Osteoblast (primary cell): Measurements from ENCODE around the gene SLC7A5. TPM values are rescaled to one million over a fixed set of nuclear protein-coding genes. Genes with fewer than 3 reads are reported as not detected.
"Not testable (repeated sequence)": the region's sequence is repeated elsewhere in the genome, so short reads cannot be mapped to it uniquely, and the experiment has no call there.

Experiments
- DNase-seq: peaks from one replicate; pipeline ENCODE4 v3.0.0; 2011; ENCODE audit warnings: low spot score, mixed read lengths; ENCODE audit not compliant: insufficient read length; ENCODE audit errors: missing footprints
- H2AFZ ChIP-seq: 2 replicates; pipeline ENCODE4 v1.6.0; 2011; ENCODE audit warnings: mild to moderate bottlenecking, low read length
- H3K27ac ChIP-seq: 2 replicates; pipeline ENCODE4 v1.5.1; 2011; ENCODE audit warnings: mild to moderate bottlenecking, low read depth, low read length, moderate library complexity
- H3K27me3 ChIP-seq: 2 replicates; pipeline ENCODE4 v1.6.0; 2012; ENCODE audit warnings: mild to moderate bottlenecking, control low read depth, inconsistent platforms, low read length, moderate library complexity; ENCODE audit not compliant: insufficient read depth
- H3K36me3 ChIP-seq: 2 replicates; pipeline ENCODE4 v1.5.1; 2011; ENCODE audit warnings: mild to moderate bottlenecking, low read length, control low read depth, moderate library complexity; ENCODE audit not compliant: insufficient read depth
- H3K4me1 ChIP-seq: 2 replicates; pipeline ENCODE4 v1.5.1; 2011; ENCODE audit warnings: mild to moderate bottlenecking, low read length, control low read depth, moderate library complexity; ENCODE audit not compliant: insufficient read depth
- H3K4me2 ChIP-seq: 2 replicates; pipeline ENCODE4 v1.6.0; 2011; ENCODE audit warnings: mild to moderate bottlenecking, low read length; ENCODE audit not compliant: insufficient read depth
- H3K4me3 ChIP-seq: fragments of 200-600 bp; sonication (generic); 3 replicates; pipeline ENCODE4 v1.5.1; 2012; ENCODE audit warnings: mild to moderate bottlenecking, low read length, inconsistent platforms; ENCODE audit not compliant: insufficient read depth
- H3K79me2 ChIP-seq: 2 replicates; pipeline ENCODE4 v1.6.0; 2012; ENCODE audit warnings: mild to moderate bottlenecking, low read length, control low read depth, inconsistent platforms; ENCODE audit not compliant: insufficient read depth
- H3K9me3 ChIP-seq: 2 replicates; pipeline ENCODE4 v1.5.1; 2011; ENCODE audit warnings: low read depth, low read length, control low read depth
- H4K20me1 ChIP-seq: 2 replicates; pipeline ENCODE4 v1.6.0; 2012; ENCODE audit warnings: mild to moderate bottlenecking, low read length, control low read depth; ENCODE audit not compliant: insufficient read depth
- CTCF ChIP-seq: IDR thresholded peaks from 2 replicates; pipeline ENCODE4 v1.5.1; 2011; ENCODE audit warnings: mild to moderate bottlenecking, low read depth, low read length, moderate library complexity; ENCODE audit errors: extremely low read depth
- total RNA-seq: library from RNA; depleted of rRNA; stranded (reverse); fragments of >200 nt; gene quantifications from 2 replicates; pipeline ENCODE4 v1.2.3, GENCODE V29; 2012

Gene SLC7A5
- total RNA-seq, 1 donor: 90.8 TPM

- peak; percentile 97 for DNase-seq
- Histone ChIP-seq H3K27ac (peak overlapping the region; percentile 97), H3K36me3 (no peaks in the 10 kb centered on the region), H3K4me1 (peaks cover 39% of the 10 kb centered on the region), H4K20me1 (no peaks in the 10 kb centered on the region), H3K9me3 (no peaks in the 10 kb centered on the region), H3K79me2 (no peaks in the 10 kb centered on the region), H3K4me3 (no peak overlapping the region), H2AFZ (no peak overlapping the region), H3K4me2 (peak overlapping the region; percentile 6), H3K27me3 (no peaks in the 10 kb centered on the region)
- no peak for TF ChIP-seq CTCF
These were observed 79.6 kb downstream of the SLC7A5 start for GRCh38 chr16:87789437-87790291.

GRCh38 chr16:87788730-87789436 lies 80.4 kb downstream of the SLC7A5 start:
- not testable (repeated sequence) for H3K9me3 ChIP-seq, H3K79me2 ChIP-seq, H4K20me1 ChIP-seq, H2AFZ ChIP-seq, H3K27me3 ChIP-seq, H3K4me3 ChIP-seq, H3K36me3 ChIP-seq, H3K4me2 ChIP-seq, DNase-seq
- Histone ChIP-seq H3K4me1 (peaks cover 36% of the 10 kb centered on the region), H3K27ac (peak overlapping the region; percentile 97)

GRCh38 chr16:87787451-87788091 lies 81.7 kb downstream of the SLC7A5 start:
- H3K36me3 ChIP-seq, DNase-seq, H3K4me2 ChIP-seq, H4K20me1 ChIP-seq, H3K9me3 ChIP-seq, H2AFZ ChIP-seq, H3K79me2 ChIP-seq, H3K4me3 ChIP-seq, H3K27me3 ChIP-seq: not testable (repeated sequence)
- peaks cover 33% of the 10 kb centered on the region for H3K4me1 ChIP-seq
- peak overlapping the region; percentile 97 for H3K27ac ChIP-seq

- no peak overlapping the region for H3K4me2 ChIP-seq
- peak overlapping the region; percentile 32 for H3K27ac ChIP-seq
- peaks cover 29% of the 10 kb centered on the region for H3K4me1 ChIP-seq
- no peaks in the 10 kb centered on the region for H3K36me3 ChIP-seq
- H3K79me2 ChIP-seq: no peaks in the 10 kb centered on the region
- no peaks in the 10 kb centered on the region for H3K9me3 ChIP-seq
- TF ChIP-seq CTCF: no peak
- peak; percentile 80 for DNase-seq
- no peaks in the 10 kb centered on the region for H4K20me1 ChIP-seq
- no peak overlapping the region for H3K4me3 ChIP-seq
- H2AFZ ChIP-seq: peak overlapping the region; percentile 0
- H3K27me3 ChIP-seq: no peaks in the 10 kb centered on the region
These were observed 84.5 kb downstream of the SLC7A5 start for GRCh38 chr16:87784812-87785211.
